Lung (tissue), 12 donors: ENCODE results near the gene DIPK1B. TPM values are rescaled to one million over a fixed set of nuclear protein-coding genes. Genes with fewer than 3 reads are reported as not detected.

Experiments used
- ATAC-seq: fragments of 200-7000 bp; cut with Tn5 transposase; one replicate; pipeline ENCODE4 v1.9.1; 2020; ENCODE audit warnings: moderate number of reproducible peaks; ENCODE audit not compliant: insufficient read depth, low FRiP score
- DNase-seq, 3 donors: peaks; one replicate each; pipeline ENCODE4 v3.0.0-alpha.2; 2013 to 2017
- H3K27ac ChIP-seq, 2 donors: one replicate each; pipeline ENCODE4 v1.5.1; 2013; ENCODE audit warnings: mild to moderate bottlenecking in 2 of 2, moderate library complexity in 2 of 2, control low read depth in 1 of 2, inconsistent platforms in 1 of 2, low read depth in 1 of 2, low read length in 1 of 2
- H3K27me3 ChIP-seq, 3 donors: one replicate each; pipeline ENCODE4 v1.5.1; 2013; ENCODE audit warnings: low read length in 2 of 3; ENCODE audit not compliant: control insufficient read depth in 3 of 3, insufficient read depth in 3 of 3
- H3K36me3 ChIP-seq, 4 donors: one replicate each; pipeline ENCODE4 v1.5.1; 2013; ENCODE audit warnings: low read length in 4 of 4, mild to moderate bottlenecking in 1 of 4, moderate library complexity in 1 of 4; ENCODE audit not compliant: control insufficient read depth in 4 of 4, insufficient read depth in 4 of 4
- H3K4me1 ChIP-seq, 5 donors: one replicate each; pipeline ENCODE4 v1.5.1; 2013; ENCODE audit warnings: low read length in 5 of 5, mild to moderate bottlenecking in 2 of 5, moderate library complexity in 1 of 5; ENCODE audit not compliant: control insufficient read depth in 5 of 5, insufficient read depth in 5 of 5
- H3K4me3 ChIP-seq: one replicate; pipeline ENCODE4 v1.5.1; 2013; ENCODE audit warnings: mild to moderate bottlenecking, control low read depth, moderate library complexity
- H3K9ac ChIP-seq, 2 donors: one replicate each; pipeline ENCODE4 v1.5.1; 2013; ENCODE audit warnings: low read length in 2 of 2, control low read depth in 1 of 2; ENCODE audit not compliant: insufficient read depth in 1 of 2
- H3K9me3 ChIP-seq, 4 donors: one replicate each; pipeline ENCODE4 v1.5.1; 2013; ENCODE audit warnings: low read length in 3 of 4, mild to moderate bottlenecking in 1 of 4, moderate library complexity in 1 of 4; ENCODE audit not compliant: control insufficient read depth in 4 of 4, insufficient read depth in 3 of 4
- WGBS, 2 donors: extraction: QIAGEN DNeasy Blood & Tissue Kit; methylation state at CpG; one replicate each; pipeline ENCODE4 v1.1.7; 2013; 5-methylcytosine and 5-hydroxymethylcytosine counted together
- polyA plus RNA-seq, 2 donors: library from polyadenylated mRNA; stranded (reverse); fragments of 200-250 nt; gene quantifications; one replicate each; pipeline ENCODE4 v1.2.1, GENCODE V29; 2013
- total RNA-seq, 2 donors: library from RNA; depleted of rRNA in 1 of 2; stranded (reverse); fragments of >200 nt in 1 of 2; gene quantifications; one replicate each; pipeline ENCODE4 v1.2.1, GENCODE V29; 2014 to 2021
- TF ChIP-seq, protein P1 (sequence below): IDR thresholded peaks from 2 replicates; pipeline ENCODE4 v1.5.1; 2012; ENCODE audit warnings: mild to moderate bottlenecking; ENCODE audit errors: control extremely low read depth, extremely low read depth
- donor health status: control.
- donor health status: control.
- donor health status: Bipolar disorder and iron deficiency.
- donor health status: healthy.
- donor health status: DM: yes; HTN: yes; CAD: no.

DIPK1B gene
- total and polyA plus RNA-seq, 4 donors, result 12.5 to 26.7 (median 13.9) TPM

DNA sequence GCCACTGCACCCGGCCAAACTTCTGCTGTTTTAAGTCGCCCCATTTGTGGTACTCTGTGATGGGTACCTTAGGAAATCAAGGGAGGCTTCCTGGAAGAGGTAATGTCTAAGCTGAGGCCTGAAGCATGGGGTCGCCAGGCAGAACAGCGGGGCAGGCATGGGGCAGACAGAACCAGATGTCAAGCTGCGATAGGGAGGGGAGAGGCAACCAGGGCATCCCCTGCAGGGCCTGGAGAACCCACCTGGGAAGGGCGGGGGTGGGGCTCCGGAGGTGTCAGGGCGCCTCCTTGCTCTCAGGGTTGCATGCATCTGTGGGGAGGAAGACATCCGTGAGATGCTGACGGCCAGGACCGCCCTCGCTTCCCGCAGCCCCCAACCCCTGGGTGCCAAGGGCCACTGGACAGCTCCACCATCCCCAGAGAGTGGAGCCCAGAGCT lies 49.2 kb downstream of the DIPK1B start:
- ATAC-seq (no peak), DNase-seq (no peak)
- Histone ChIP-seq H3K27ac (no peak overlapping the region), H3K27me3 (no peaks in the 10 kb centered on the region), H3K36me3 (no peaks in the 10 kb centered on the region), H3K4me3 (no peak overlapping the region), H3K9me3 (no peaks in the 10 kb centered on the region), H3K4me1 (peaks cover 0 to 3% (median 0%) of the 10 kb centered on the region in 5 donors), H3K9ac (no peak overlapping the region)
- TF ChIP-seq, protein P1, sequence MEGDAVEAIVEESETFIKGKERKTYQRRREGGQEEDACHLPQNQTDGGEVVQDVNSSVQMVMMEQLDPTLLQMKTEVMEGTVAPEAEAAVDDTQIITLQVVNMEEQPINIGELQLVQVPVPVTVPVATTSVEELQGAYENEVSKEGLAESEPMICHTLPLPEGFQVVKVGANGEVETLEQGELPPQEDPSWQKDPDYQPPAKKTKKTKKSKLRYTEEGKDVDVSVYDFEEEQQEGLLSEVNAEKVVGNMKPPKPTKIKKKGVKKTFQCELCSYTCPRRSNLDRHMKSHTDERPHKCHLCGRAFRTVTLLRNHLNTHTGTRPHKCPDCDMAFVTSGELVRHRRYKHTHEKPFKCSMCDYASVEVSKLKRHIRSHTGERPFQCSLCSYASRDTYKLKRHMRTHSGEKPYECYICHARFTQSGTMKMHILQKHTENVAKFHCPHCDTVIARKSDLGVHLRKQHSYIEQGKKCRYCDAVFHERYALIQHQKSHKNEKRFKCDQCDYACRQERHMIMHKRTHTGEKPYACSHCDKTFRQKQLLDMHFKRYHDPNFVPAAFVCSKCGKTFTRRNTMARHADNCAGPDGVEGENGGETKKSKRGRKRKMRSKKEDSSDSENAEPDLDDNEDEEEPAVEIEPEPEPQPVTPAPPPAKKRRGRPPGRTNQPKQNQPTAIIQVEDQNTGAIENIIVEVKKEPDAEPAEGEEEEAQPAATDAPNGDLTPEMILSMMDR, result no peak
- 82 to 90% methylated on average over 12 to 13 of the region's 13 CpGs for WGBS, 2 donors

DNA sequence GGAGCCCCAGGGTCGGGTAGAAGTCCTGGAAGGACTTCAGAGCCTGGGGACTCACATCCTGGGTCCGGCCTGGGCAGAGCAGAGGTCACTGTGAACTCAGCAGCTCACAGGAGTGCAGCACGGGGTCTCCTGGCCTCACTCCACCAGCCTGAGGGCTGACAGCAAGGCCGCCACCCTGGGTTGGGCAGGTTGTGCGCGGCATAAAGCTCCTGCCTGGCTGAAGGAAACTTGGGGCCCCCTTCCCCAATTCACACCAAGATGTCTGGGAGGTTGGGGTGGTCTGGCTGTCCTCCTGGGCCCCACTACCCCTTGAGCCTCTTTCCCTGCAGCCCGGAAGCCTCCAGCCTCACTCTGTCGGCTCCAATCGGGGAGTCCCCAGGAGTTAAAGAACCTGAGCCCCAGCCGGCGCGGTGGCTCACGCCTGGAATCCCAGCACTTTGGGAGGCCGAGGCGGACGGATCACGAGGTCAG lies 49.9 kb downstream of the DIPK1B start:
- Histone ChIP-seq H3K4me3 (no peak overlapping the region), H3K9ac (no peak overlapping the region), H3K36me3 (no peaks in the 10 kb centered on the region), H3K27me3 (no peaks in the 10 kb centered on the region), H3K9me3 (no peaks in the 10 kb centered on the region), H3K27ac (no peak overlapping the region), H3K4me1 (peaks cover 0 to 3% (median 0%) of the 10 kb centered on the region in 5 donors)
- no peak for ATAC-seq
- TF ChIP-seq, protein P1, result no peak
- 83 to 86% methylated on average over 16 to 17 of the region's 17 CpGs for WGBS, 2 donors
- DNase-seq, result no peak

DNA sequence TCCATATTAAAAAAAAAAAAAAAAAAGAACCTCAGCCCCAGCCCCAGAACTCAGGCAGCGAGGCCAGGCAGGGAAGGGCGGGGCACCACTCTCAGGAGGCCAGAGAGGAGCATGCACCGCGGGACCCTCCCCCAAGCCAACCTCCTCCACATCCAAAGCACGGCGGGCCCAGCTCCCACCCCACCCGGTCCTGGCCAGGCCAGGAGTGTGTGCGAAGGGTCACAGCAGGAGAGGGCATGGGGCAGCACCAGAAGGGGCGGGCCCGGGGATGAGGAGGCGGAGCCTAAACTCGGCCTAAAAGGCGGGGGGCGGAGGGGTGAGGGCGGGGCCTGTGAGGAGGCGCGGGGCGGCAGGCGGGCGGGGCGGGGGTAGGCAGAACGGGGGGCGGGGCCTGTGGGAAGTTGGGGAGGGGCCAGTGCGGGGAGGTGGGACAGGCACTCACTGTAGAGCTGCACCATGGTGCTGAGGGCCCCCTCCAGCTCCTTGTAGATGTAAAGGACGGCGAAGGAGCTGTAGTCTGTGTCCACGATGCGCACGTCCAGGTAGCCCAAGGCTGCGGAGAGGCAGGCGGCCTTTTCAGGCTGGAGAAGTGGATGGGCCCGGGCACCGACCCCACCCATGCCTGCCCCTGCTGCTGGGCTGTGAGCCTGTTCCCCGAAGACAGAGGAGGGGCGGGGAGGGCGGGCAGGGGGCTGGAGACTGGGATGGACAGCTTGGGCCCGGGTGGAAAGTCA lies 50.7 kb downstream of the DIPK1B start:
- Histone ChIP-seq H3K4me1 (peaks cover 0 to 2% (median 0%) of the 10 kb centered on the region in 5 donors), H3K9me3 (no peaks in the 10 kb centered on the region), H3K27ac (no peak overlapping the region), H3K4me3 (no peak overlapping the region), H3K9ac (no peak overlapping the region), H3K27me3 (peaks cover 0 to 3% (median 0%) of the 10 kb centered on the region in 3 donors), H3K36me3 (no peaks in the 10 kb centered on the region)
- ATAC-seq (no peak), DNase-seq (peak; percentile 11 to 55 (median 20))
- TF ChIP-seq, protein P1, result no peak
- WGBS, 2 donors, result 19 to 22% methylated on average over 20 to 37 of the region's 37 CpGs
